HG03439 (cell line): ENCODE measurements around the gene SPP1.
"Not testable (repeated sequence)": the region's sequence is repeated elsewhere in the genome, so short reads cannot be mapped to it uniquely, and the experiment has no call there.

Experiments
- ATAC-seq: cut with Tn5 transposase; IDR thresholded peaks from one replicate; pipeline ENCODE4 v1.9.1; 2021; ENCODE audit warnings: mild to moderate bottlenecking, moderate library complexity; ENCODE audit not compliant: unreplicated experiment

Gene SPP1

GRCh38 chr4:88017516-88018297, 42.2 kb downstream of the SPP1 start:
- no peak for ATAC-seq

- ATAC-seq: no peak
Observed at GRCh38 chr4:88018466-88018865, 43.0 kb downstream of the SPP1 start.

GRCh38 chr4:88021824-88022223, 46.3 kb downstream of the SPP1 start:
- ATAC-seq: no peak

- no peak for ATAC-seq
Observed at GRCh38 chr4:88022289-88022688, 46.8 kb downstream of the SPP1 start.

- ATAC-seq: not testable (repeated sequence)
Observed at GRCh38 chr4:88025868-88026661, 50.6 kb downstream of the SPP1 start.

- no peak for ATAC-seq
Observed at GRCh38 chr4:88027611-88028608, 52.4 kb downstream of the SPP1 start.

- ATAC-seq: no peak
Observed at GRCh38 chr4:88028946-88029345, 53.4 kb downstream of the SPP1 start.

- ATAC-seq: no peak
Observed at GRCh38 chr4:88029556-88029955, 54.0 kb downstream of the SPP1 start.

- no peak for ATAC-seq
Observed at GRCh38 chr4:88030565-88031310, 55.2 kb downstream of the SPP1 start.
